ENCODE data around the gene CYP2R1. TPM values are rescaled to one million over a fixed set of nuclear protein-coding genes. Genes with fewer than 3 reads are reported as not detected.

CYP2R1 gene
- total and polyA plus RNA-seq, 2 experiments from 2014 or later = 11.8 to 16.4 TPM

GRCh38 chr11:14914536-14914935 is 22.5 kb upstream of the CYP2R1 start:
- H3K36me3 Mint-ChIP-seq (ENCODE audit: low read depth) = peaks cover 6% of the 10 kb centered on the region; the same call in 2 of the 3 replicates

More at GRCh38 chr11:14914536-14914935, 22.5 kb upstream of the CYP2R1 start:
- ATAC-seq = no peak
- H3K4me1 Mint-ChIP-seq = no peaks in the 10 kb centered on the region
- no peaks in the 10 kb centered on the region for H3K36me3 ChIP-seq (ENCODE audit: insufficient read depth)
- H2AFZ ChIP-seq = no peak overlapping the region
- H3K27me3 ChIP-seq (ENCODE audit: insufficient read depth) = no peaks in the 10 kb centered on the region
- H3K27me3 Mint-ChIP-seq (ENCODE audit: insufficient read depth, low read depth, poor library complexity) = no peaks in the 10 kb centered on the region
- no peak overlapping the region for H3K4me3 ChIP-seq
- H3F3A ChIP-seq (replicated peaks; ENCODE audit: low read depth) = no peaks in the 10 kb centered on the region
- H3K9me2 ChIP-seq (ENCODE audit: insufficient read depth) = no peaks in the 10 kb centered on the region
- DNase-seq (ENCODE audit: low spot score) = no peak
- H3K27ac ChIP-seq (ENCODE audit: low read depth) = no peak overlapping the region
- no peaks in the 10 kb centered on the region for H3K79me2 ChIP-seq (replicated peaks; ENCODE audit: insufficient read depth)
- peaks cover 4% of the 10 kb centered on the region; the same call in 1 of the 3 replicates for H3K9me3 Mint-ChIP-seq
- no peak for TF ChIP-seq JUNB (IDR thresholded peaks at IDR 0.05; ENCODE audit: unreplicated experiment)
- TF ChIP-seq STAT1 (IDR thresholded peaks at IDR 0.05; ENCODE audit: unreplicated experiment) = no peak
- TF ChIP-seq ETS1 (IDR thresholded peaks at IDR 0.05) = no peak
- no peak for TF ChIP-seq CTCF (conservative IDR thresholded peaks at IDR 0.05; ENCODE audit: low read depth in 2 of 2)
- TF ChIP-seq ZNF331 (CRISPR knock-in tag; IDR thresholded peaks at IDR 0.05; ENCODE audit: low read depth) = no peak
- no peak for TF ChIP-seq EZH2phosphoT487 (IDR thresholded peaks at IDR 0.05; ENCODE audit: unreplicated experiment)
- TF ChIP-seq CREB1 (CRISPR knock-in tag; IDR thresholded peaks at IDR 0.05; ENCODE audit: low read depth) = no peak
- no peak for TF ChIP-seq ZNF114 (CRISPR knock-in tag; IDR thresholded peaks at IDR 0.05)
- no peak for TF ChIP-seq ZNF462 (CRISPR knock-in tag; IDR thresholded peaks at IDR 0.05)
- no peak for TF ChIP-seq NANOG (IDR thresholded peaks at IDR 0.05; ENCODE audit: borderline replicate concordance)
- TF ChIP-seq EZH2 (IDR thresholded peaks at IDR 0.05; ENCODE audit: low read depth, unreplicated experiment) = no peak
- TF ChIP-seq REST (IDR thresholded peaks at IDR 0.05; ENCODE audit: unreplicated experiment) = no peak
- no peak for TF ChIP-seq POLR2AphosphoS5 (IDR thresholded peaks at IDR 0.05; ENCODE audit: low read depth)
- no peaks in the 10 kb centered on the region for H4K20me1 ChIP-seq (replicated peaks; ENCODE audit: insufficient read depth)
- H3K27ac Mint-ChIP-seq = no peak overlapping the region
- no peak overlapping the region for H3K4me2 ChIP-seq
- no peak overlapping the region for H3K4me3 Mint-ChIP-seq
- no peaks in the 10 kb centered on the region for H3K4me1 ChIP-seq (ENCODE audit: insufficient read depth)
